Measurements from ENCODE around the gene AP5S1. TPM values are rescaled to one million over a fixed set of nuclear protein-coding genes. Genes with fewer than 3 reads are reported as not detected.

The AP5S1 gene
- total RNA-seq, 1 donor, result 20.4 TPM

- TF ChIP-seq CTCF (IDR thresholded peaks at IDR 0.05; ENCODE audit: insufficient read depth, low read length), result no peak
- no peak for DNase-seq (ENCODE audit: low read depth)
- no peak overlapping the region for H3K4me3 ChIP-seq (ENCODE audit: low read depth, low read length)
These were observed 45.6 kb downstream of the AP5S1 start for GRCh38 chr20:3865887-3866407.

- no peak for TF ChIP-seq CTCF (IDR thresholded peaks at IDR 0.05; ENCODE audit: insufficient read depth, low read length)
- no peak for DNase-seq (ENCODE audit: low read depth)
These were observed 46.1 kb downstream of the AP5S1 start for GRCh38 chr20:3866464-3866863.

GRCh38 chr20:3867802-3868201, 47.5 kb downstream of the AP5S1 start:
- no peak for DNase-seq (ENCODE audit: low read depth)
- H3K4me3 ChIP-seq (ENCODE audit: low read depth, low read length), result no peak overlapping the region
- no peak for TF ChIP-seq CTCF (IDR thresholded peaks at IDR 0.05; ENCODE audit: insufficient read depth, low read length)

More at GRCh38 chr20:3866464-3866863, 46.1 kb downstream of the AP5S1 start:
- no peak overlapping the region for H3K4me3 ChIP-seq (ENCODE audit: low read depth, low read length)

GRCh38 chr20:3869839-3870634, 49.7 kb downstream of the AP5S1 start:
- no peak overlapping the region for H3K4me3 ChIP-seq (ENCODE audit: low read depth, low read length)
- no peak for DNase-seq (ENCODE audit: low read depth)
- no peak for TF ChIP-seq CTCF (IDR thresholded peaks at IDR 0.05; ENCODE audit: insufficient read depth, low read length)

- DNase-seq (ENCODE audit: low read depth), result no peak
These were observed 51.4 kb downstream of the AP5S1 start for GRCh38 chr20:3871550-3872265.

GRCh38 chr20:3873507-3873906, 53.2 kb downstream of the AP5S1 start:
- TF ChIP-seq CTCF (IDR thresholded peaks at IDR 0.05; ENCODE audit: insufficient read depth, low read length), result no peak
- DNase-seq (ENCODE audit: low read depth), result no peak
- no peak overlapping the region for H3K4me3 ChIP-seq (ENCODE audit: low read depth, low read length)

More at GRCh38 chr20:3871550-3872265, 51.4 kb downstream of the AP5S1 start:
- TF ChIP-seq CTCF (IDR thresholded peaks at IDR 0.05; ENCODE audit: insufficient read depth, low read length), result no peak
- no peak overlapping the region for H3K4me3 ChIP-seq (ENCODE audit: low read depth, low read length)
